GM19099 (cell line): ENCODE data around the gene APC2.

Source experiments
- POLR2A ChIP-seq: IDR thresholded peaks from 3 replicates; pipeline ENCODE4 v1.6.1; 2011; ENCODE audit warnings: low read depth; ENCODE audit not compliant: insufficient read length; ENCODE audit errors: extremely low read depth

Gene APC2

DNA sequence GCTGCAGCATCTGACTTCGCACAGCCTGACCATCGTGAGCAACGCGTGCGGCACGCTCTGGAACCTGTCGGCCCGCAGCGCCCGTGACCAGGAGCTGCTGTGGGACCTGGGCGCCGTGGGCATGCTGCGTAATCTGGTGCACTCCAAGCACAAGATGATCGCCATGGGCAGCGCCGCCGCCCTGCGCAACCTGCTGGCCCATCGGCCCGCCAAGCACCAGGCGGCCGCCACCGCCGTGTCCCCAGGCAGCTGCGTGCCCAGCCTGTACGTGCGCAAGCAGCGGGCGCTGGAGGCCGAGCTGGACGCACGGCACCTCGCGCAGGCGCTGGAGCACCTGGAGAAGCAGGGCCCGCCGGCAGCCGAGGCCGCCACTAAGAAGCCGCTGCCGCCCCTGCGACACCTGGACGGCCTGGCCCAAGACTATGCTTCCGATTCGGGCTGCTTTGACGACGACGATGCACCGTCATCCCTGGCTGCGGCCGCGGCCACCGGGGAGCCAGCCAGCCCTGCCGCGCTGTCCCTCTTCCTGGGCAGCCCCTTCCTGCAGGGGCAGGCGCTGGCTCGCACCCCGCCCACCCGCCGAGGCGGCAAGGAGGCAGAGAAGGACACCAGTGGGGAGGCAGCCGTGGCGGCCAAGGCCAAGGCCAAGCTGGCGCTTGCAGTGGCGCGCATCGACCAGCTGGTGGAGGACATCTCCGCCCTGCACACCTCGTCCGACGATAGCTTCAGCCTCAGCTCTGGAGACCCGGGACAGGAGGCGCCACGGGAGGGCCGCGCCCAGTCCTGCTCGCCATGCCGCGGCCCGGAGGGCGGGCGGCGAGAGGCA is 15.5 kb downstream of the APC2 start:
- no peak for TF ChIP-seq POLR2A

DNA sequence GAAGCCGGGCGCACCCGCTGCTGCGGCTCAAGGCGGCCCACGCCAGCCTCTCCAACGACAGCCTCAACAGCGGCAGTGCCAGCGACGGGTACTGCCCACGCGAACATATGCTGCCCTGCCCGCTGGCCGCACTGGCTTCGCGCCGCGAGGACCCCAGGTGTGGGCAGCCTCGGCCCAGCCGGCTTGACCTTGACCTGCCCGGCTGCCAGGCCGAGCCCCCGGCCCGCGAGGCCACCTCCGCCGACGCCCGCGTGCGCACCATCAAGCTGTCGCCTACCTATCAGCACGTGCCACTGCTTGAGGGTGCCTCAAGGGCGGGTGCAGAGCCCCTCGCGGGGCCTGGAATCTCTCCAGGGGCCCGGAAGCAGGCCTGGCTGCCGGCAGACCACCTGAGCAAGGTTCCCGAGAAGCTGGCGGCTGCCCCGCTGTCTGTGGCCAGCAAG is 16.1 kb downstream of the APC2 start:
- TF ChIP-seq POLR2A: no peak

DNA sequence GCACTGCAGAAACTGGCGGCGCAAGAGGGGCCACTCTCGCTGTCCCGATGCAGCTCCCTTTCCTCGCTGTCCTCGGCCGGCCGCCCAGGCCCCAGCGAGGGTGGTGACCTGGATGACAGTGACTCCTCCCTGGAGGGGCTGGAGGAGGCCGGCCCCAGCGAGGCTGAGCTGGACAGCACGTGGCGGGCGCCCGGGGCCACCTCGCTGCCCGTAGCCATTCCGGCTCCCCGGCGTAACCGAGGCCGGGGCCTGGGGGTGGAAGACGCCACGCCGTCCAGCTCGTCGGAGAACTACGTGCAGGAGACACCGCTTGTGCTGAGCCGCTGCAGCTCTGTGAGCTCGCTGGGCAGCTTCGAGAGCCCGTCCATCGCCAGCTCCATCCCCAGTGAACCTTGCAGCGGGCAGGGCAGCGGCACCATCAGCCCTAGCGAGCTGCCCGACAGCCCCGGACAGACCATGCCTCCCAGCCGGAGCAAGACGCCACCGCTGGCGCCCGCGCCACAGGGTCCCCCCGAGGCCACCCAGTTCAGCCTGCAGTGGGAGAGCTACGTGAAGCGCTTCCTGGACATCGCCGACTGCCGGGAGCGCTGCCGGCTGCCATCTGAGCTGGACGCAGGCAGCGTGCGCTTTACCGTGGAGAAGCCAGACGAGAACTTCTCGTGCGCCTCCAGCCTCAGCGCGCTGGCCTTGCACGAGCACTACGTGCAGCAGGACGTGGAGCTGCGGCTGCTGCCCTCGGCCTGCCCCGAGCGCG is 16.7 kb downstream of the APC2 start:
- no peak for TF ChIP-seq POLR2A

DNA sequence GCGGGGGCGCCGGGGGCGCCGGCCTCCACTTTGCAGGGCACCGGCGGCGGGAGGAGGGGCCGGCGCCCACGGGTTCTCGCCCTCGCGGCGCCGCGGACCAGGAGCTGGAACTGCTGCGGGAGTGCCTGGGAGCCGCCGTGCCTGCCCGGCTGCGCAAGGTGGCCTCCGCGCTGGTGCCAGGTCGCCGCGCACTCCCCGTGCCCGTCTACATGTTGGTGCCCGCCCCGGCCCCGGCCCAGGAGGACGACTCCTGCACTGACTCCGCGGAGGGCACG is 17.2 kb downstream of the APC2 start:
- TF ChIP-seq POLR2A: no peak

DNA sequence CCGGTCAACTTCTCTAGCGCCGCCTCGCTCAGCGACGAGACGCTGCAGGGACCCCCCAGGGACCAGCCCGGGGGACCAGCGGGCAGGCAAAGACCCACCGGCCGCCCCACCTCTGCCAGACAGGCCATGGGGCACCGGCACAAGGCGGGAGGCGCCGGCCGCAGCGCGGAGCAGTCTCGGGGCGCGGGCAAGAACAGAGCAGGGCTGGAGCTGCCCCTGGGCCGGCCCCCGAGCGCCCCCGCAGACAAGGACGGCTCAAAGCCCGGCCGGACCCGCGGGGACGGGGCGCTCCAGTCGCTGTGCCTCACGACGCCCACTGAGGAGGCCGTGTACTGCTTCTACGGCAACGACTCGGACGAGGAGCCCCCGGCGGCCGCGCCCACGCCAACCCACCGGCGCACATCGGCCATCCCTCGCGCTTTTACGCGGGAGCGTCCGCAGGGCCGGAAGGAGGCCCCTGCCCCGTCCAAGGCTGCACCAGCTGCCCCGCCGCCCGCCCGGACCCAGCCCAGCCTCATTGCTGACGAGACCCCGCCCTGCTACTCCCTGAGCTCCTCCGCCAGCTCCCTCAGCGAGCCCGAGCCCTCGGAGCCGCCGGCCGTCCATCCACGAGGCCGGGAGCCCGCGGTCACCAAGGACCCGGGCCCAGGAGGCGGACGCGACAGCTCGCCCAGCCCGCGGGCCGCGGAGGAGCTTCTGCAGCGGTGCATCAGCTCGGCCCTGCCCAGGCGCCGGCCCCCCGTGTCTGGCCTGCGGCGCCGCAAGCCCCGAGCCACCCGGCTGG is 17.8 kb downstream of the APC2 start:
- TF ChIP-seq POLR2A: no peak

DNA sequence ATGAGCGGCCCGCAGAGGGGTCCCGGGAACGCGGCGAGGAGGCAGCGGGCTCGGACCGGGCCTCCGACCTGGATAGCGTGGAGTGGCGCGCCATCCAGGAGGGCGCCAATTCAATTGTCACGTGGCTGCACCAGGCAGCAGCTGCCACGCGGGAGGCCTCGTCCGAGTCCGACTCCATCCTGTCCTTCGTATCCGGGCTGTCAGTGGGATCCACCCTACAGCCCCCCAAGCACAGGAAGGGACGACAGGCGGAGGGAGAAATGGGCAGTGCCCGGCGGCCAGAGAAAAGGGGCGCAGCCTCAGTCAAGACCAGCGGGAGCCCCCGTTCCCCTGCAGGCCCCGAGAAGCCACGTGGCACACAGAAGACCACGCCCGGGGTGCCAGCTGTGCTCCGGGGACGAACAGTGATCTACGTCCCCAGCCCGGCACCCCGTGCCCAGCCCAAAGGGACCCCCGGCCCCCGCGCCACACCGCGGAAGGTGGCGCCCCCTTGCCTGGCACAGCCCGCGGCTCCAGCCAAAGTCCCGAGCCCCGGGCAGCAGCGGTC is 18.4 kb downstream of the APC2 start:
- no peak for TF ChIP-seq POLR2A

DNA sequence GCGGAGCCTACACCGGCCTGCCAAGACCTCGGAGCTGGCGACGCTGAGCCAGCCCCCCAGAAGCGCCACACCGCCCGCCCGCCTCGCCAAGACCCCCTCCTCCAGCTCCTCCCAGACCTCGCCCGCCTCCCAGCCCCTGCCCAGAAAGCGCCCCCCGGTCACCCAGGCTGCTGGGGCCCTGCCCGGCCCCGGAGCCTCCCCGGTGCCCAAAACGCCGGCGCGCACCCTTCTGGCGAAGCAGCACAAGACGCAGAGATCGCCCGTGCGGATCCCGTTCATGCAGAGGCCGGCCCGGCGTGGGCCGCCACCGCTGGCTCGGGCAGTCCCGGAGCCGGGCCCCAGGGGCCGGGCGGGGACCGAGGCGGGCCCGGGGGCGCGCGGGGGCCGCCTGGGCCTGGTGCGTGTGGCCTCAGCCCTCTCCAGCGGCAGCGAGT is 18.9 kb downstream of the APC2 start:
- TF ChIP-seq POLR2A: no peak

DNA sequence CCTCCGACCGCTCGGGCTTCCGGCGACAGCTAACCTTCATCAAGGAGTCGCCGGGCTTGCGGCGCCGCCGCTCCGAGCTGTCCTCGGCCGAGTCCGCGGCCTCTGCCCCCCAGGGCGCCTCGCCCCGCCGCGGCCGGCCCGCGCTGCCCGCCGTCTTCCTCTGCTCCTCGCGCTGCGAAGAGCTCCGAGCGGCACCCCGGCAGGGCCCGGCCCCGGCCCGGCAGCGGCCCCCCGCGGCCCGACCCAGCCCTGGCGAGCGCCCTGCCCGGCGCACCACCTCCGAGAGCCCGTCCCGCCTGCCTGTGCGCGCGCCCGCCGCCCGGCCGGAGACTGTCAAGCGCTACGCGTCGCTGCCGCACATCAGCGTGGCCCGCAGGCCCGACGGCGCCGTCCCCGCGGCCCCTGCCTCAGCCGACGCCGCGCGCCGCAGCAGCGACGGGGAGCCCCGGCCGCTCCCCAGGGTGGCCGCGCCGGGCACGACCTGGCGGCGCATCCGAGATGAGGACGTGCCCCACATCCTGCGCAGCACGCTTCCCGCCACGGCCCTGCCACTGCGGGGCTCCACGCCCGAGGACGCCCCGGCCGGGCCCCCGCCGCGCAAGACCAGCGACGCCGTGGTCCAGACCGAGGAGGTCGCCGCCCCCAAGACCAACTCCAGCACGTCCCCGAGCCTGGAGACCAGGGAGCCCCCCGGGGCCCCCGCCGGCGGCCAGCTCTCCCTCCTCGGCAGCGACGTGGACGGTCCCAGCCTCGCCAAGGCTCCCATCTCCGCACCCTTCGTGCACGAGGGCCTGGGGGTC is 19.5 kb downstream of the APC2 start:
- TF ChIP-seq POLR2A: no peak

DNA sequence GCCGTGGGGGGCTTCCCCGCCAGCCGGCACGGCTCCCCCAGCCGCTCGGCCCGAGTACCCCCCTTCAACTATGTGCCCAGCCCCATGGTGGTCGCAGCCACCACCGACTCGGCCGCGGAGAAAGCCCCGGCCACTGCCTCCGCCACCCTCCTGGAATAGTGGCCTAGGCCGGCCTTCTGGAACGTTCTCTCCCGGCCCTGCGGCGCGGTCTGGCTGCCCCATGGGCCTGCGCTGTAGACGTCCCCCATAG is 20.1 kb downstream of the APC2 start:
- TF ChIP-seq POLR2A: no peak

DNA sequence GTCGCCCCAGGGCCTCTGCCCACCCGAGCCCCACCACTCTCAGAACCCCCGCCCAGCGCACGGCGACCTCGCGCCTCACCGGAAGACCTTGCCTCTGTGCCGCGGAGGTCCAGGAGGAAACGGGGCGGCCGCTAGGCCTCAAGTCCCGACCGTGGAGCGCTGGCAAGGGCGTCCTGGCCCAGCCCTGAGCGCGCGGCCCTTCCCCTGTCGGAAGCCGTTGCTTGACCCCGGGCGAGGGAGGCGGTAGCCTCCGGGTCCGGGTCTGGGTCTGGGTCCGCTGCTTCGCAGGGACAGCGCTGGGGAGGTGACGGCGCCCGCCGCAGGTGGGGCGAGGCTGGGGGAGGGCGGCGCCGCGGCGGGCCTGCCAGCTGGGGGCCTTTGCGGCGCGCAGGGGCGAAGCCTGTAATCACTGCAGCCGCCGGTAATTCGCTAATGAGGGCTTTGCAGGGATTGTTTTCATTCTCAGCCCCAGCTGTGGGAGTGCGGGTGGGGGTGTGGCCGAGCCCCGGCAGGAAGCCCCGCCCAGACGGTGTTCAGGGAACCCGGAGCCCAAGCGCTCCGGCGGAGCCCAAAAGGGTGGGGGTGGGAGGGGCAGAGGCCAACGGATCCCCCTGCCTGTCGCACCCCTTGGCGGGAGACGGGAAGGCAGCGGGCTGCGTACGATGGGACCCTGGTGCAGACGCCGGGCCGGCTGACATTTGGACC is 20.5 kb downstream of the APC2 start:
- TF ChIP-seq POLR2A: no peak

DNA sequence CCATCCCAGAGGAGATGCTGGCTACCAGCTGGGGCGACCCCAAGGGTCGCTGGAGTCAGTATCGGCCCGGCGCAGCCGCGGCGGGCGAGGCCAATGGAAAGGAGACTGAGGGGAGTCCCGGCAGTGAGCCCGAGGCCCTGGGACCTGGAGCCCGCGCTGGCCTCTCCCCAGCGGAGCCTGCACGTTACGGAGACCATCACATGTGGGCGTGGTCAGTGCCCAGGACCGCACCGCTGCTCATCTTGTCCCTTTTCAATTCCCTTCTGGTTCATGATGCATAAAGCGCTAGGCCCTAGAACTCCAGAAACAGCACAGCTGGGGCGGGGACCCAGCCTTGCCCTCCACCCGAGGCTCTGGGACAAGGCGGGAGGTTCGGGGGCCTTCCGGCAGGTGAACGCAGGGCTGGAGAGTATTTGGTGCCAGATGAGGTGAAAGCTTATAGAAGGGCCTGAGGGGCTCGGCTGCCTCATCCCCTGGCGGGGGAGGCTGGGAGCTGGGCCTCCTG is 21.1 kb downstream of the APC2 start:
- no peak for TF ChIP-seq POLR2A

DNA sequence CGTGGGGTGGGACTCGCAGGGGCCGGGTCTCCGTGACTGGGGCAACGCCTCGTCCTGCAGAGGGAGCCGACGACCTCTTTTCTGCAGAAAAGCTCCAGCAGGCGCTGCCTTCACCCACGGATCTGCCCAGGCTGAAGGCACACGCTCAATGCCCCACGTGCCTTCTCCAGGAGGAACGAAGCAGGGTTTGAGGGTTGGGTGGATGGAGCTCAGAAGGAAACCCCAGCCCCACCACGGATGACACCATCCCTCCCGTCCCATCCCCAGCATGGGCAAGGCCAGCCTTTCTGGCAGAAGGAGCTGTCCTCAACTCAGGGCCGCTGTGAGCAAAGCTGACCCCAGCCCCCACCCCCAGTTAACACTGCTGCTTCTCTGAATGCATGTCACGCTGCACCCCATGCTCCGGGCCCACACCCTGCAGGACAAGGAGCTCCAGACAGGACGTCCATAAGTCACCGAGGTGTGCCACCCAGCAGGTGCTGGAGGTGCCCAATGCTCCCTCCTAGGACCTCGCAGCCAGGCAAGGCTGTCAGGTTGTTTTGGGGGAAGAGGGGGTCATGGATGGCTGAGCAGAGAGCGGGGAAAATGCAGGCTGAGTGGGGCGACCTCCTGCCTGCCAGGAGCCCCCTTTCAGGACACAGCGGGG is 21.7 kb downstream of the APC2 start:
- TF ChIP-seq POLR2A: no peak

DNA sequence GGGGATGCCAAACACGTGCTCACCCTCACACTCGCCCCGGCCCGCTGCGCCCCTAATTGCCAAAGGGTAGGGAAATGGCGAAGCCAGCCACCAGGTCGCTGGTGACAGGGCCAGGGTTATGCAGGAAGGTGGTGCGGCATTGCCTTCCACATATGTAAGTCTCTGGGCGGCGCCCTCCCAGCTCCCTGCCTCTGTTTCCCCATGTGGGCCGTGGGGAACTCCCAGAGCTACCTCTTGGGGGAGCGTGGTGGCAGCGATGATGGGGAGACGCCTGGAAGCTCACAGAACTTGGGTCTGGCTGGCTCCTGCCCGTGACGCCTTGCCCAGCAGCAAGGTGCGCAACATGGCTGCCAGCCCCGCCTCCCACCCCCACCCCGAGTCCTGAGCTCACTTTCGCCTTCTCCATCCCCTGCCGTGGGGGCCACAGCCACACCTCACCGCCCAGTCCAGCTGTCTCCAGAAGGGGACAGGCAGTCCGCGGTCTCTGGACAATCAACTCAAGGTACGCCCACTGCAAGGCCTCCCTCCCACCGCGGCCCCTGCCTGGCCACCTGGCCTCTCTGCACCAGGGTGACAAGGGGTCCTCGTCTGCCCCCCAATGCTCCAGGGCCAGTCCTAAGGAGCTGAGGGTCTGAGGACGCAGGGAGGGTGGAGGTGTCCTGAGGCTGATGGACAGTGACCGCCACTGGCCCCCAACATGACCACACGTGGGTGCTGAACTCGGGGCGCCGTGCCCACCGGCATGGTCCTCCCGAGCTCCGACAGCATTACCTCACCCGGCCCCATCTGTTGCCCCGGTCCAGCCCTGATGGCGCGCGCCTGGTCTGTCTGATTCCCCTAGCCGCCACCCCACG is 22.5 kb downstream of the APC2 start:
- TF ChIP-seq POLR2A: no peak
